GM12878 (cell line): ENCODE data around the gene PLA2G5. TPM values are rescaled to one million over a fixed set of nuclear protein-coding genes. Genes with fewer than 3 reads are reported as not detected.

Source experiments
- CUX1 ChIP-seq: IDR thresholded peaks from 2 replicates; pipeline ENCODE4 v1.6.1; 2012; ENCODE audit warnings: improper control_type of control experiment, low read depth, low read length; ENCODE audit not compliant: insufficient replicate concordance
- EP300 ChIP-seq, 2 experiments: fragments of 150-350 bp in 1 of 2; IDR thresholded peaks; 2 replicates each; pipeline ENCODE4 v1.6.1; 2011 to 2012; ENCODE audit warnings: low read depth in 2 of 2, low read length in 2 of 2, borderline replicate concordance in 1 of 2, improper control_type of control experiment in 1 of 2, inconsistent platforms in 1 of 2; ENCODE audit not compliant: control insufficient read depth in 1 of 2
- MEF2A ChIP-seq: IDR thresholded peaks from 2 replicates; pipeline ENCODE4 v1.6.1; 2011; ENCODE audit warnings: low read depth, mild to moderate bottlenecking, low read length, moderate library complexity; ENCODE audit not compliant: insufficient read depth
- MTA3 ChIP-seq: IDR thresholded peaks from 2 replicates; pipeline ENCODE4 v1.6.1; 2012; ENCODE audit warnings: low read length, inconsistent platforms, borderline replicate concordance
- MYB ChIP-seq: fragments of 150-350 bp; IDR thresholded peaks from 2 replicates; pipeline ENCODE4 v1.6.1; 2014; ENCODE audit warnings: mild to moderate bottlenecking, low read depth, low read length, borderline replicate concordance
- NR2C1 ChIP-seq: fragments of 450-650 bp; IDR thresholded peaks from 2 replicates; pipeline ENCODE4 v1.6.1; 2017; ENCODE audit warnings: antibody characterized with exemption, mild to moderate bottlenecking, moderate library complexity
- TCF3 ChIP-seq: IDR thresholded peaks from 2 replicates; pipeline ENCODE4 v1.6.1; 2012; ENCODE audit warnings: low read depth, mild to moderate bottlenecking, low read length, borderline replicate concordance; ENCODE audit not compliant: insufficient read depth
- polyA plus RNA-seq, 11 experiments: library from polyadenylated mRNA; depleted of rRNA in 4 of 11; unstranded in 6 of 11; stranded (reverse) in 5 of 11; fragments of >200 nt; fragmentation: Nextera tagmentation in 4 of 11; fragmentation: Illumina TruSeq in 1 of 11; extraction: Ambion mirVana in 4 of 11; extraction: Trizol in 1 of 11; gene quantifications; 1 replicate in 1 of 11; 2 replicates in 10 of 11; pipeline versions ENCODE4 v1.2.1 to v1.2.3, GENCODE V29; 2011 to 2016; ENCODE audit warnings: inconsistent platforms in 2 of 11, missing spikeins in 2 of 11, low read depth in 1 of 11
- total RNA-seq, 4 experiments: library from RNA; depleted of rRNA in 3 of 4; stranded (reverse); fragments of >200 nt in 3 of 4; fragmentation: Illumina TruSeq in 1 of 4; extraction: Trizol in 1 of 4; gene quantifications; 2 replicates each; pipeline versions ENCODE4 v1.2.1 to v1.2.3, GENCODE V29; 2013 to 2021

PLA2G5 gene
- total and polyA plus RNA-seq, 10 of the 15 experiments (the other 5 are each of a cell fraction or from before 2014, with no cell fraction given), result 0.10 to 0.19 (median 0.17) TPM; not detected in 7

DNA sequence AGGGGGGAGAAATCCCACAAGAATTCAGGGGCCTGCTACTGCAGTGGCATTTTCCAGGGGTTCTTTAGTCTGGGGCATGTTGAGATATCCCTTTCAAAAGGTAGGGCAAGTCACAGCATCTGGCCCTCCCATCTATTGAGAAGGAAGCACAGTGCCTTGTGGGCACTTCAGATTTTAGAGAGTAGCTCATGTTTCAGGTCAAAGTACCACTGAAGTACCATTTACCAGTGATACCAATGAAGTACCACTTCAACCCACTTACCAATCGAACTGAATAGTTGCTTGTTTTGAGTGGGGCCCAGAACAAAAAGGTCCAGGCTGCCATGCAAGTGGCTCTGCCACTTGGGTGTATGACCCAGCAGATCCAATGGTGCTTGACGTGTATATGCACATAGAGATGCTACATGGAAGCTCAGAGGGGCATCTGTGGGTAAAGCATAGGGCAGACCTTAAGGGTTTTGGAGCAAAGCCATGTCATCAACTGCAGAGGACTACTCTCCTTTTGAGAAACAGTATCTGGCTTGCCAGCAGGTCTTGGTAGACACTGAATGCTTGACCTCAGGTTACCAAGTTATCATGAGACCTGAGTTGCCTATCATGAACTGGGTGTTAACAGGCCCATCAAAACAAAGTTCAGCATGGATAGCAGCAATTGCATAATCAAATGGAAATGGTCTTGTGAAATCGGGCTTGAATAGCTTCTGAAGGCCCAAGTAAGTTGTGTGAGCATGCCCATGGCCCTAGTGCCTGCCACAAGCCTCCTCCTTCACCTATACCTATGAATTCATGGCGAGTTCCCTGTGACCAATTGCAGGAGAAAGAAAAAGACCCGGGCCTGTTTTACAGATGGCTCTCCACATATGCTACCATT lies 25.8 kb downstream of the PLA2G5 start (continued):
- TF ChIP-seq EP300 (IDR thresholded peaks at IDR 0.05; ENCODE audit: borderline replicate concordance in 1 of 2, control insufficient read depth in 1 of 2, low read depth in 2 of 2, low read length in 2 of 2) (no peak), MTA3 (no peak), MEF2A (no peak), CUX1 (no peak), MYB (no peak), TCF3 (no peak), NR2C1 (no peak)
